ENCODE measurements around the gene URI1. TPM values are rescaled to one million over a fixed set of nuclear protein-coding genes. Genes with fewer than 3 reads are reported as not detected.
A peak's percentile ranks its signal among the peaks of the same experiment; 100 is the strongest.

The URI1 gene
- total and polyA plus RNA-seq, 4 donors = 72.7 to 91.7 (median 84.3) TPM

DNA sequence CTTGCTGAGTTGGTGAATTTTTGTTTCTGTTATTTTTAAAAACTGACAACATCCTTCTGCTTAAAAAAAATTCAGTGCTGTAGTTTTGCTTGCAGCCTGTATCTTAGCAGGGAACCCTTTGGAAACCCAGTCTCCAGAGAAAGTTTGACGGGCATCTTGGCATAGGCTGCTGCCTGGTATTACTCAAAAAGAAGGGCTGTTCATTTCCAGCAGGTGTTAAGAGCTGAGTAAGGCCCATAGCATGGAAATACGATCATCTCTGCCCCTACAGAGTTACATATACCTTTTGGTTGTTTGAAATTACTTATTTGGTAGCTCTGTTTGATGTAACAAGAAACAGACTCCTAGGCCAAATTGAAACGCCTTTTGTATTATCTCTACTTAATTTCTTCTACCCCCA lies 41.5 kb downstream of the URI1 start:
- Histone ChIP-seq H3K4me3 (ENCODE audit: low read depth, low read length) (no peak overlapping the region), H3K27ac (ENCODE audit: low read depth, low read length) (no peak overlapping the region), H3K36me3 (ENCODE audit: control insufficient read depth, insufficient read depth, low read length) (no peaks in the 10 kb centered on the region), H3K4me1 (ENCODE audit: control insufficient read depth, insufficient read depth, low read length) (no peaks in the 10 kb centered on the region), H3K27me3 (ENCODE audit: control insufficient read depth, insufficient read depth, low read length) (no peaks in the 10 kb centered on the region), H3K9me3 (ENCODE audit: control insufficient read depth, insufficient read depth, low read length) (no peaks in the 10 kb centered on the region)
- DNase-seq (ENCODE audit: low read depth in 4 of 6, low spot score in 6 of 6) = no peak
- WGBS (ENCODE audit: insufficient coverage) = 50% methylated on average over 1 of the region's 3 CpGs

DNA sequence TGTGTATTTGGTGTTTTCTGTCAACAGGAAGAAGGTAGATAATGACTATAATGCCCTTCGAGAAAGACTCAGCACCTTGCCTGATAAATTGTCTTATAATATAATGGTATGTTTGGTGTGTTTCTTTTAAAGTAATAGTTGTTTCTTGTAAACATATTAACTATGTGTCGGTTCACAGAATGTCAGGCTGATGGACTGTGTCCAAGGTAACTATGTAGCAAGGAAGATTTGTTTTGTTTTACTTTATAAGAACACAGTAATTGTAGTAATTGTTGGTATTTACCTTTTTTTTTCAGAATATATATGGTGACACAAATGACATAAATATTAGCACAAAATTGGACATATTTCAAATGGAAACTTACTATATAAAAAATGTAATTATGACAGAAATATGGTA lies 43.2 kb downstream of the URI1 start:
- no peaks in the 10 kb centered on the region for H3K36me3 ChIP-seq (ENCODE audit: control insufficient read depth, insufficient read depth, low read length)
- WGBS (ENCODE audit: insufficient coverage) = no CpG with 5 or more reads among the region's 2 CpGs

DNA sequence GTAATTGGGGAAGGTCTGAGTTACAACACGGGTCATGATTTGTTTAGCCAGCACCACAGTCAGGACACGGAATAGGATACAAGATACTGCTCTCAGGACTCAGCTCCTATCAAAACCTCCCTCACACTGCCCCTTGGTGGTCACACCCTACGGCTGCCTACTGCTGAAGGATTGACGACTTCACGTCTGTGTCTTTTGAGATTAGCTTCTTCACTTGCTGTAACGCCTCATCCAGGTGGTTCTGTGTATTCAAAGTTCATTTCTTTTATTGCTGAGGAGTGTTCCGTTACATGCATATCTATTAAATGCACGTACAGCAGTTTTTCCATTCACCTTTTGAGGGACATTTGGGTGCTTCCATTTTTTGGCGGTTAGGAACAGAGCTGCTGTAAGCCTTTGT lies 46.3 kb downstream of the URI1 start:
- no peaks in the 10 kb centered on the region for H3K4me1 ChIP-seq (ENCODE audit: control insufficient read depth, insufficient read depth, low read length)
- no peak for DNase-seq (ENCODE audit: low read depth in 4 of 6, low spot score in 6 of 6)
- no peaks in the 10 kb centered on the region for H3K9me3 ChIP-seq (ENCODE audit: control insufficient read depth, insufficient read depth, low read length)
- no CpG with 5 or more reads among the region's 9 CpGs for WGBS (ENCODE audit: insufficient coverage)
- H3K36me3 ChIP-seq (ENCODE audit: control insufficient read depth, insufficient read depth, low read length) = no peaks in the 10 kb centered on the region
- H3K4me3 ChIP-seq (ENCODE audit: low read depth, low read length) = no peak overlapping the region
- no peaks in the 10 kb centered on the region for H3K27me3 ChIP-seq (ENCODE audit: control insufficient read depth, insufficient read depth, low read length)
- no peak overlapping the region for H3K27ac ChIP-seq (ENCODE audit: low read depth, low read length)

More for the DNA sequence above, 43.2 kb downstream of the URI1 start:
- DNase-seq (ENCODE audit: low read depth in 4 of 6, low spot score in 6 of 6) = no peak
- Histone ChIP-seq H3K9me3 (ENCODE audit: control insufficient read depth, insufficient read depth, low read length) (no peaks in the 10 kb centered on the region), H3K4me3 (ENCODE audit: low read depth, low read length) (no peak overlapping the region), H3K4me1 (ENCODE audit: control insufficient read depth, insufficient read depth, low read length) (no peaks in the 10 kb centered on the region), H3K27me3 (ENCODE audit: control insufficient read depth, insufficient read depth, low read length) (no peaks in the 10 kb centered on the region), H3K27ac (ENCODE audit: low read depth, low read length) (no peak overlapping the region)

DNA sequence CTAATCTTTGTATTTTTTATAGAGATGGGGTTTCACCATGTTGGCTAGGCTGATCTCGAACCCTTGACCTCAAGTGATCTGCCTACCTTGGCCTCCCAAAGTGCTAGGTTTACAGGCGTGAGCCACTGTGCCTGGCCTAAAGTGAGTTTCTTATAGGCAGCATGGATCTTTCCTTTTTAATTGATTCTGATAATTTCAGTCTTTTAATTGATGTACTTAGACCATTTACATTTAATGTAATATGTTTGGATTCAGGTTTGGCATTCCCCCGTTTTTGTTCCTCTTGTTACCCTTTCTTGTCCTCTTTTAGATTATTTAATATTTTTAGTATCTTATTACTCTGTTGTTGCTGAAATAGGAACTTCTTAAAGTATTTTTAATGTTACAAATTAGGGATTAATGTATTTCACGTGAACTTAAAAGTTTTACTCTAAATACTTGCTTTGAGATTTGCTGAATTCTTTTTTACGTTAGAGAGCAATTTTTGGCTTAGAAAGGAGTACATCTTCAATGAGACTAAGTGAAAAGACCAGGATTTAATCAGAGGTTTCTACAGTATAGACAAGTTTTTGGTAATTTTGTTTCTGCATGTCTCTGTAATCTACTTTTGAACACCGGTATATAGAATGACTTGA lies 50.3 kb downstream of the URI1 start:
- H3K27ac ChIP-seq (ENCODE audit: low read depth, low read length) = no peak overlapping the region
- H3K9me3 ChIP-seq (ENCODE audit: control insufficient read depth, insufficient read depth, low read length) = no peaks in the 10 kb centered on the region
- no peaks in the 10 kb centered on the region for H3K4me1 ChIP-seq (ENCODE audit: control insufficient read depth, insufficient read depth, low read length)
- WGBS (ENCODE audit: insufficient coverage) = 93% methylated on average over 3 of the region's 6 CpGs
- H3K27me3 ChIP-seq (ENCODE audit: control insufficient read depth, insufficient read depth, low read length) = no peaks in the 10 kb centered on the region
- no peak for DNase-seq (ENCODE audit: low read depth in 4 of 6, low spot score in 6 of 6)
- no peak overlapping the region for H3K4me3 ChIP-seq (ENCODE audit: low read depth, low read length)
- no peaks in the 10 kb centered on the region for H3K36me3 ChIP-seq (ENCODE audit: control insufficient read depth, insufficient read depth, low read length)

DNA sequence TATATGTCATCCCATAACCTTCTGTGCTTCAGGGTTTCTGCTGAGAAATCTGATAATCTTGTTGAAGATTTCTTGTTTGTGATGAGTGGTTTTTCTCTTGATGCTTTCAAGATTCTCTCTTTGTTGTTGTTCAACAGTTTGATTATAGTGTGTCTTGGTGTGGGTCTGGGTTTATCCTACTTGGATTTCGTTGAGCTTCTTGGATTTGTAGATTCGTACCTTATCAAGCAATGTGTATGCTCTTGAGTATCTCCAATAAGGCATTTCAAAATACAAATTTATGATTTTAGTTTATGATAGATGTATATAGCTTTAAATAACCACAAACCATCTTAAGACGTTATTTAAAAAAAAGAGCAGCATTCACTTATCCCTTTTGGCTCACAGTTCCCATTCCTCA lies 57.5 kb downstream of the URI1 start:
- H3K27ac ChIP-seq (ENCODE audit: low read depth, low read length) = no peak overlapping the region
- no peaks in the 10 kb centered on the region for H3K9me3 ChIP-seq (ENCODE audit: control insufficient read depth, insufficient read depth, low read length)
- H3K4me3 ChIP-seq (ENCODE audit: low read depth, low read length) = no peak overlapping the region
- no peaks in the 10 kb centered on the region for H3K4me1 ChIP-seq (ENCODE audit: control insufficient read depth, insufficient read depth, low read length)
- WGBS (ENCODE audit: insufficient coverage) = no CpG with 5 or more reads among the region's 3 CpGs
- no peak for DNase-seq (ENCODE audit: low read depth in 4 of 6, low spot score in 6 of 6)
- H3K27me3 ChIP-seq (ENCODE audit: control insufficient read depth, insufficient read depth, low read length) = no peaks in the 10 kb centered on the region
- no peaks in the 10 kb centered on the region for H3K36me3 ChIP-seq (ENCODE audit: control insufficient read depth, insufficient read depth, low read length)

DNA sequence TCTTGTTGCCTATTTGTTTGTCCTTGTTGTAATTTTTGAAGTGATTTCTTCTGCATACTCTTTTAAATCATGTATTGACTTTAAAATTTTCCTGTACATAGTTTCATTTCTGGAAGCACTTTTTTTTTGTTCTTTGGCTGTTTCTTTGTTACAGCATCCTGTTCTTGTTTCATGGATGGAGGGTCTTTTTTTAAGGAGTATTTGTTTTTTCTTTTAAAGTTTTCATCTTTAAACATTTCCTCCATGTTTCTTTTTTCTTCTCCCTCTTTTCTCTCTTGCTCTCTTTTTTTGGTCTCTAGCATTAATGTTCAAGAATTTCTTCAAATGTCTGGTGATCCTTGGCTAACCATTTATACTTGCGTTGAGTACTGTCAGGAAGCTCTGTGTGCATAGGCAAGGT lies 58.8 kb downstream of the URI1 start:
- no peaks in the 10 kb centered on the region for H3K27me3 ChIP-seq (ENCODE audit: control insufficient read depth, insufficient read depth, low read length)
- H3K4me3 ChIP-seq (ENCODE audit: low read depth, low read length) = no peak overlapping the region
- no peak for DNase-seq (ENCODE audit: low read depth in 4 of 6, low spot score in 6 of 6)
- no peaks in the 10 kb centered on the region for H3K36me3 ChIP-seq (ENCODE audit: control insufficient read depth, insufficient read depth, low read length)
- H3K4me1 ChIP-seq (ENCODE audit: control insufficient read depth, insufficient read depth, low read length) = no peaks in the 10 kb centered on the region
- no peak overlapping the region for H3K27ac ChIP-seq (ENCODE audit: low read depth, low read length)
- H3K9me3 ChIP-seq (ENCODE audit: control insufficient read depth, insufficient read depth, low read length) = no peaks in the 10 kb centered on the region
- WGBS (ENCODE audit: insufficient coverage) = 100% methylated on average over 1 of the region's 1 CpG

DNA sequence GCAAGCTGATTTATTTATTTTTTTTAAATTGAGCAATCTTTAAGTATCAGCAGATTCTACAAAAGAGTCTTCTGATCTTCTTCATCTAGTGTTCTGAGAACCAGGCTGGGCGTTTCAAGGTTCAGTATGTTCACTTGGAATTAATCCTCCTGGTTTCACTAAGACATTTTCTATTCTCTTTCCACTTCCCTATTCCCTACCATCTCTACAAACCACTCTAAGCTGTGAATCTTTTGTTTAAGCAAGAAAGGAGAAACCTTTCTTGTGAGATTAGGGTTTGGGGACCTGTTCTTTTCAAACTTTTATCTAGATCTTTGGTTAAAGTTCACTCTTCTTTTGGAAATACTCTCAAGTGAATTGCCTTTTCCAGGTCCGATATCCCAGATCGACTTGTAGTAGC lies 59.3 kb downstream of the URI1 start:
- no peaks in the 10 kb centered on the region for H3K36me3 ChIP-seq (ENCODE audit: control insufficient read depth, insufficient read depth, low read length)
- no peaks in the 10 kb centered on the region for H3K27me3 ChIP-seq (ENCODE audit: control insufficient read depth, insufficient read depth, low read length)
- no peak overlapping the region for H3K4me3 ChIP-seq (ENCODE audit: low read depth, low read length)
- H3K27ac ChIP-seq (ENCODE audit: low read depth, low read length) = no peak overlapping the region
- DNase-seq (ENCODE audit: low read depth in 4 of 6, low spot score in 6 of 6) = no peak
- H3K9me3 ChIP-seq (ENCODE audit: control insufficient read depth, insufficient read depth, low read length) = no peaks in the 10 kb centered on the region
- no peaks in the 10 kb centered on the region for H3K4me1 ChIP-seq (ENCODE audit: control insufficient read depth, insufficient read depth, low read length)
- WGBS (ENCODE audit: insufficient coverage) = 100% methylated on average over 2 of the region's 3 CpGs

DNA sequence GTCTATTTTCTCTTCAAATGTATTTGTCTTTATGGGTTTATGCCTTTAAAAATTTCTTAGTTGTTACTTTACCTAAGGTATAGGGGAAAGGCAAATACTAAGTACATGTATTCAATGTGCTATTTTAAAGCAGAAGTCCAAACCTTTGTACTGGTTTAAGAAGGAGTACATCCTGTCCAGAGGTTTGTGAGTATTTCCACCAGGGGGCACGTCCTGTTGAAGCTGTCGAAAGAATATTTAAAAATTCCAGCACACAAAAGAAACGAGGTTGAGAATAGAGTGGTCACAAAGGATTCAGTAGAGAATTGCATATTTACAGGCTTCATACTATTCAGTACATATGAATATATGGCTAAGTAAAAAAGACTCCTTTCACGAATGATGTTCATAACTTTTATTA lies 59.8 kb downstream of the URI1 start:
- DNase-seq (ENCODE audit: low read depth in 4 of 6, low spot score in 6 of 6) = peak in 1 of 6 donors; percentile 13
- no peaks in the 10 kb centered on the region for H3K36me3 ChIP-seq (ENCODE audit: control insufficient read depth, insufficient read depth, low read length)
- H3K27me3 ChIP-seq (ENCODE audit: control insufficient read depth, insufficient read depth, low read length) = no peaks in the 10 kb centered on the region
- H3K4me3 ChIP-seq (ENCODE audit: low read depth, low read length) = no peak overlapping the region
- no CpG with 5 or more reads among the region's 4 CpGs for WGBS (ENCODE audit: insufficient coverage)
- H3K27ac ChIP-seq (ENCODE audit: low read depth, low read length) = no peak overlapping the region
- no peaks in the 10 kb centered on the region for H3K9me3 ChIP-seq (ENCODE audit: control insufficient read depth, insufficient read depth, low read length)
- no peaks in the 10 kb centered on the region for H3K4me1 ChIP-seq (ENCODE audit: control insufficient read depth, insufficient read depth, low read length)

DNA sequence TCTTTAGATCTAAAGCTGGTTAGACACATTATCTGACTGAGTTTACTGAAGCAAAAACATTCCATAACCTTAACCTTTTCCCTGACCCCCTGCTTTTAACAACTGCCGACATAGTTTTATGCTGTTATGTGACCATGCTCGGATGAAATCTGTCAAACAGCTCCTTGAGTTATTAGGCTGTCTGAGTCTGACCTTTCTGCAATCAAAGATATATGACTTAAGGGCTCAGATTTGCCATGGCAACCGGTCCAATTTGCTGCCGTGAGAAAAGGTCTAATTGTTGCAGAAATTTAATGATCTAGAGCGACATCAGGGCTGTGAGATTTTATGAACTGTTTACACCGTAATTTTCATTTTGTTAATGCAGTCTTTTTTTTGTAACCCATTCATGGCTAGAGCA lies 61.8 kb downstream of the URI1 start:
- H3K4me1 ChIP-seq (ENCODE audit: control insufficient read depth, insufficient read depth, low read length) = no peaks in the 10 kb centered on the region
- DNase-seq (ENCODE audit: low read depth in 4 of 6, low spot score in 6 of 6) = peak in 3 of 6 donors; percentile 11 to 73 (median 20)
- H3K27ac ChIP-seq (ENCODE audit: low read depth, low read length) = no peak overlapping the region
- H3K9me3 ChIP-seq (ENCODE audit: control insufficient read depth, insufficient read depth, low read length) = no peaks in the 10 kb centered on the region
- no peak overlapping the region for H3K4me3 ChIP-seq (ENCODE audit: low read depth, low read length)
- no peaks in the 10 kb centered on the region for H3K36me3 ChIP-seq (ENCODE audit: control insufficient read depth, insufficient read depth, low read length)
- H3K27me3 ChIP-seq (ENCODE audit: control insufficient read depth, insufficient read depth, low read length) = no peaks in the 10 kb centered on the region
- 8% methylated on average over 4 of the region's 6 CpGs for WGBS (ENCODE audit: insufficient coverage)

DNA sequence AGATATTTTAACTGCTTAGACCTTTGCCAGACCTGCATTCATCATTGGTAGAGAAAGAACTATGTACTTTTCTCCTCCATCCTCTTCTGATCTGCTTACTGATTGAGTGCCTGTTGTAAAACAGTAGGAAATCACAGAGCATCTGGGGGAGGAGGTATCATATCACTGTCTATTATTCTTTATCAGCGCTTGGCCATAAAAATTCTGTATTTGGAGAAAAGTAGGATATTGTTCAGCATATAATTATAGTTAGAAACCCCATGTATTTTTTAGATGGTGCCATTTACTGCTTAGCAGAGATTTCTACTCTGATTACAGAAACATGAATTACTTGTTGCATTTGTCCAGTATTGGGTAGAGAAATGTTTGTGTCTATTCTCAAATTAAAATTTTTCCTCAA lies 62.4 kb downstream of the URI1 start:
- H3K4me3 ChIP-seq (ENCODE audit: low read depth, low read length) = no peak overlapping the region
- no peaks in the 10 kb centered on the region for H3K4me1 ChIP-seq (ENCODE audit: control insufficient read depth, insufficient read depth, low read length)
- no peaks in the 10 kb centered on the region for H3K27me3 ChIP-seq (ENCODE audit: control insufficient read depth, insufficient read depth, low read length)
- H3K36me3 ChIP-seq (ENCODE audit: control insufficient read depth, insufficient read depth, low read length) = no peaks in the 10 kb centered on the region
- no peaks in the 10 kb centered on the region for H3K9me3 ChIP-seq (ENCODE audit: control insufficient read depth, insufficient read depth, low read length)
- H3K27ac ChIP-seq (ENCODE audit: low read depth, low read length) = no peak overlapping the region
- DNase-seq (ENCODE audit: low read depth in 4 of 6, low spot score in 6 of 6) = no peak
- WGBS (ENCODE audit: insufficient coverage) = no CpG with 5 or more reads among the region's 1 CpG

All from spinal cord (tissue), 10 donors.